Right renal cortex interstitium (tissue), 3 donors: ENCODE results near the gene GRIK4. TPM values are rescaled to one million over a fixed set of nuclear protein-coding genes. Genes with fewer than 3 reads are reported as not detected.
"Not testable (repeated sequence)": the region's sequence is repeated elsewhere in the genome, so short reads cannot be mapped to it uniquely, and the experiment has no call there.

Source experiments
- DNase-seq, 3 donors: peaks; one replicate each; pipeline ENCODE4 v3.0.0-alpha.2; 2013; ENCODE audit warnings: low read depth in 3 of 3, low spot score in 2 of 3
- polyA plus RNA-seq, 3 donors: library from polyadenylated mRNA; unstranded; fragments of 120-200 nt; gene quantifications; one replicate each; pipeline ENCODE4 v1.2.1, GENCODE V29; 2013; ENCODE audit not compliant: insufficient read length in 3 of 3

The GRIK4 gene
- polyA plus RNA-seq, 3 donors = 0.93 to 1.3 (median 1.1) TPM

DNA sequence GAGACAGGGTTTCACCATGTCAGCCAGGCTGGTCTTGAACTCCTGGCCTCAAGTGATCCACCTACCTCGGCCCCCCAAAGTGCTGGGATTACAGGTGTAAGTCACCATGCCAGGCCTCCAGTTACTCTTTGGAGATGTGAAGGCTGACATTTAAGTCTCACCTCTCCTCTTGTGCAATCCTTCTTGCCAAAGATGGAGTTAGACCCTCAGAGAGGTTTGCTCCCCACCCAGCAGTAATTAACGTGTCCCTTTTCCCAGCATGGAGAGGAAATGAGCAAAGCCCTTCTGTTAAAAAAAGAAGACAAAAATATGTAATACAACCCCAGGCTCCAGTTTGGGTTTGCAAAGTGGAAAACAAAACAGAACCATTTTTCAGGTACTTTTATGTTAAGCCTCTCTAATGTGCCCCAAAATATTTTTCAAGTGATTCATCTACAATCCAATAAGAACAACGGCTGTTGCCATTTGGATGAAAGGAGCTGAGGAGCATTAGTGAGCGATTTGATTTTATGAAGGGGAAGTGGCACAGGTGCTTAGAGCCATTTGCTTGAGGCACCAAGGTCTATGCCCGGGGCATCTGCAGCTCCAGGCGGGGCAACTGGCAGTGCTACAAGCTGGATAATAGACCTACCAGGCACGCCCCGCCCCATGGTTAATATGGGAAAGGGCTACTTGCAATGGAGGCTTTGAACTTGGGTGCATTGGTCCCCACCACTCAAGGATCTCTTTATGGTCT, 57.2 kb downstream of the GRIK4 start:
- no peak for DNase-seq

GRCh38 chr11:120569861-120570260, 58.3 kb downstream of the GRIK4 start:
- DNase-seq = no peak

- no peak for DNase-seq
These were observed 59.9 kb downstream of the GRIK4 start for GRCh38 chr11:120571476-120571875.

- no peak for DNase-seq
These were observed 62.3 kb downstream of the GRIK4 start for GRCh38 chr11:120573756-120574354.

GRCh38 chr11:120574876-120575275, 63.3 kb downstream of the GRIK4 start:
- no peak for DNase-seq

DNA sequence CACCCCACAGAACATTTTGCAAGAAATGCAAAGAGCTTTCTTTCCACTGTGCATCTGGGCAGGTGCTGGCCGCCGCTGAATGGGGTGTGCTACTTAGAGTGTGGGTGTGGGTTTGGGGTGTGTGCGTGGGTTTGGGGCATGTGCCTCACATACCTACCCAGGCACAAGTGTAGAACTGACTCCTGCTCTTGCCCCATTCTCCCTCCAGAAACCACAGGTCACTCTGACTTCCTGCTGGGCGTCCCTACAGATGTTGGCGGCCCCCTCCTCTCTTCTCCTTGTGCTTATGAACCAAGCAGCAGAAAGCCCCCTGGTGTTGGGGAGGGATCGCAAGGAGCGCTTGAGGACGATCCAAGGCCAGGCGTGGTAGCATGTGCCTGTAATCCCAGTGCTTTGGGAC, 63.9 kb downstream of the GRIK4 start:
- no peak for DNase-seq

DNA sequence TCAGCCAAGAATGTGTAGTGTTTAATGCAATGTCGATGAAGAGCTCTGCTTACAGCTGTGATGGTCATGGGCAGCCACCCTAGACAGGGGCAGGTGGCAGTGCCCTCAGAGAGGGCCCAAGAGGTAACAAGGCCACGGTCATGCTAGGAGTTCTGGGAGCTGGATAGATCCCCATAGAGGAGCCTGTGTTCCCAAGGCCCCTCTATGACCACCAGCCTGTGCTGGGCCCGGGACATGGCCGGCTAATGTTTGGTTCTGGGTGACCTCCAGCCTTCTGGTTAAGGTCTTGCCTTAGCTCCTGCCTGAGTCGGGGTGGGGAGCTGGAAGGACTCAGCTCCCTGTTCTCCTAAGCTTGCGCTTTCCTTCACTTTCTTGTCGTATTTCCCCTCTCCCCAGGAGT, 65.1 kb downstream of the GRIK4 start:
- no peak for DNase-seq

DNA sequence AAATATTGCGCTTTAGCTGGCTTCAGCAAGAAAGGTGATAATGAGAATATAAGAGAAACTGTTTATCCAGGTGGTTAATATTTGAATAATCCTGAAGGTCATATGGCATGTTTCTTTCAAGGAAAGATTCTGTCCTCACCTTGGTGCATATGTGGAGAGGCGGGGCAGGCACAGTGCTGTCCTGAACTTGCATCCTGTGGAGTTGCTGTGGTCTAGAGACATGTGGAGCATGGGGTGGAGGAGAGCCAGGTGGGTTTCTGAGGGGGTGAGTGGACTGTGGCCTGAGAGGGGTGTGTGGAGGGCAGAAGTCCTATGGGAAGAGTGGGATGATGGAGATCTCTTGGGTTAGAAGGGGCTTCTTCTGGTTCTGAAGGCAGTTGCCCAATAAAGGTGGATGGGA, 65.5 kb downstream of the GRIK4 start:
- no peak for DNase-seq

DNA sequence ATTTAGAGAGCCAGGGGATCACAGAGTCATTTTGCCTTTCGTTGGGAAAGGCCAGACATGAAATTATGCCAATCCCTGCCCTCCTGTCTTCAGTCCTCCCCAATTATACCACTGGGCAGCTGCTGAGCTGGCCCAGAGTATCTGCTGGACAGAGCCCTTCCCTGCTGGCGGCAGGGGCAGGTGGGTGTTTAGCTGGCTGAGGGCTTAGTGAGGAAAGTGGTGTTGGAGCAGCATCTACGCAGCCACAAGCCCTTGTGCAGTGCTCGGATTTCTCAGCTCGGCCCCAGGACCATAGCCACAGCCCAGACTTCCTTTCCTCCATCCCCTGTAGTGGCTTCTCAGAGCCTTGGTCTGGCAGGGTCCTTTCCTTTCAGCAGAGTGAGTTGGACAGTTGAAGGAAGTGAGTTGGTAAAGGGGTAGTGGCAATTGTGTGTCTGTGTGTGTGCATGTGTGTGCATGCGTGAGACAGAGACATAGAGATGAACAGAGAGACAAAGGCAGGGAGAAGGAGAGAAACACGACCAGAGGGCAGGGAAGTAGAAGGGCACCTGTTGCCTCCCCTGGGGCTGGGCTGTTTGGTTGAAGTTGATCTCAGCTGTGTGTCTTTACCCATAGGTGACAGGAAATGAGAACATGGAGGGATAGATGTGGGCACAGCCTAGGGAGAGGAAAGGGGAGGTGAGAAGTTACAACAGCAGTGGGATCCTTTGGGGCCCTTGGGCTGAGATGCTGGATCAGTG, 66.2 kb downstream of the GRIK4 start:
- no peak for DNase-seq

- DNase-seq = no peak
These were observed 67.1 kb downstream of the GRIK4 start for GRCh38 chr11:120578596-120579154.

DNA sequence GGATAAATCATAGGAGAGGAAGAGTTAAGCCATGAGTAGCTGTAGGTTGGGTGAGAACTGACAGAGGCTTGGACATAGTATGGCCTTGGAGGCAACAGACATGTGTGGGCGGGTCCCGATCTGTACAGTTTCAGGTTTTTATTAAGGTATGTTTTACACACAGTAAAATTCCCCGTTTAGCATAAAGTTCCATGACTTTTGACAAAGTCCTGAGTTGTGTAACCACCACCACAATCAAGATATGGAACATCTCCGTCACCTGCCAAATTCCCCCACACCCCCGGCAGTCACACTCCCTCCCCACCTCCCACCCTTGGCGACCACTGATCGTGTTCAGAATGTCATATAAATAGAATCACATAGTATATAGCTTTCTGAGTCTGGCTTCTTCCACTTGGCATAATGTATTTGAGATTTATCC, 68.1 kb downstream of the GRIK4 start:
- no peak for DNase-seq

DNA sequence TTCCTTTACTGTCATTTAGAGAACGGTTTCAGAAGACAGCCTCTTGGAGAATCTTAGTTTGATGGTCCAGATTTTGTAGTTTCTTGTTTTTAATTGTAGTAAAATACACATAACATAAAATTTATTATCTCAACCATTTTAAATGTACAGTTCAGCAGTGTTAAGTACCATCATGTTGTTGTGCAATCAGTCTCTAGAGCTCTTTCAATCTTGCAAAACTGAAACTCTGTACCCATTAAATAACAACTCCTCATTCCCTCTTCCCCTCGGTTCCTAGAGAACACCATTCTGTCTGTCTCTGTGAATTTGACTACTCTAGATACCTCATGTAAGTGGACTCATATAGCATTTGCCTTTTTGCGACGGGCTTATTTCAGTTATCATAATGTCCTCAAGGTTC, 69.8 kb downstream of the GRIK4 start:
- DNase-seq = no peak

DNA sequence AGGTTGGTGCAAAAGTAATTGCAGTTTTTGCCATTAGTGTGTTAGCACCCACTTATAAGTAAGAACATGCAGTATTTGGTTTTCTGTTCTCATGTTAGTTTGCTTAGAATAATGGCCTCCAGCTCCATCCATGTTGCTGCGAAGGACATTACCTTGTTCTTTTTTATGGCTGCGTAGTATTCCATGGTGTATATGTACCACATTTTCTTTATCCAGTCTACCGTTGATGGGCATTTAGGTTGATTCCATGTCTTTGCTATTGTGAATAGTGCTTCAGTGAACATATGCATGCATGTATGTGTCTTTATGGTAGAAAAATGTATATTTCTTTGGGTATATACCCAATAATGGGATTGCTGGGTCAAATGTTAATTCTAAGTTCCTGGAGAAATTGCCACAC, 71.0 kb downstream of the GRIK4 start:
- not testable (repeated sequence) for DNase-seq

DNA sequence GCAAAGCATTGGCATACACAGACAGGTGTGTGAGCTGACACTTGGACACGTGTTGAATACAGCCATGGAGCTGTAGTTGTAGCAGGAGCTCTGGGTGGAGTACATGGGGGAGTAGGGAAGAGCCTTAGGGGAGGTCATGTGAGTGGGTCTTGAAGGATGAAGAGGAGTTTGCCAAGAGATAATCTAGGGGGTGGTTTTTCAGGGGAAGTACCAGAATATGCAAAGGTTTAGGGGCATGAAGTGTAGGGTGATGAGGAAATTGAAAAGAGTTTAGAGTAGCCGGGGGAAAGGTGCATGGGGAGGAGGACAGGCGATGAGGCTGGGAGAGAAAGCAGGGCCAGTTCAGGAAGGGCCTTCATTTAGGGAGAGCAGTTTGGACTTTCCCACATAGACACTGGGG, 74.5 kb downstream of the GRIK4 start:
- no peak for DNase-seq

GRCh38 chr11:120586728-120587127, 75.2 kb downstream of the GRIK4 start:
- DNase-seq = no peak

DNA sequence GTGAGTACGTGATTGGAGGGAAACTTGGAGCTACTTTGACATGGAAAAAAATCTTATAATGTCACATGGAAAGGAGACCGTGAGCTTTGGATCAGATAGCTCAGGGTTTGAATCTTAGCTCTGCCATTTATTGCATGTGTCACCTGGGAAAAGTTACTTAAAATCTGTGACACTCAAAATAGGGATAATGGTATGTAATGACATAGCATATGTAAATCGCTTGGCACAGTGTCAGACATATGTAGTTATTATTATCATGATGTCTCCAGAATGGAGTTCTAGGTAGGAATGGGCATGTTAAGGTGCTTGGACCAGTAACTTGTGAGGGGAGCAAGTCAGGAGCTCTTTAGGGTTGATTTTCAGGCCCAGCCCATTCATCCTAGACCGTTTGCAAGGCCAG, 75.8 kb downstream of the GRIK4 start:
- no peak for DNase-seq

DNA sequence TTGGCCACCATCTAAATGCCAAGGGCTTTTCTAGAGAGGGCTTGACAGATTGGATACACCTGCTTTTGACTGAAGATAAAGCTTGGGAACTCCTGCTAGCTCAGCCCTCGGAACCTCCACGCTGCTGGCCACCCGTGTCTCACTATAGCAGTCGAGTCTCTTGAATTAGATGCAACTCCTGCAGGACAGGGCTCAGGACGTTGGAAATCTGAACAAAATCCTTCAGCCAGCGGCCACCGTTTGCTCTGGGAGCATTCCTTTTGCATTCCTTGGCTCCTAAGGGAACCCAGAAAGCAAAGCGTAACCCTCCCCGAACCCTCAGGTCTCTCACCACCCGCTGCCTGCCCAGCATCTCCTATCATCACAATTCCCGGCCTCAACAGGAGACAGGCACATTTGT, 77.8 kb downstream of the GRIK4 start:
- no peak for DNase-seq

DNA sequence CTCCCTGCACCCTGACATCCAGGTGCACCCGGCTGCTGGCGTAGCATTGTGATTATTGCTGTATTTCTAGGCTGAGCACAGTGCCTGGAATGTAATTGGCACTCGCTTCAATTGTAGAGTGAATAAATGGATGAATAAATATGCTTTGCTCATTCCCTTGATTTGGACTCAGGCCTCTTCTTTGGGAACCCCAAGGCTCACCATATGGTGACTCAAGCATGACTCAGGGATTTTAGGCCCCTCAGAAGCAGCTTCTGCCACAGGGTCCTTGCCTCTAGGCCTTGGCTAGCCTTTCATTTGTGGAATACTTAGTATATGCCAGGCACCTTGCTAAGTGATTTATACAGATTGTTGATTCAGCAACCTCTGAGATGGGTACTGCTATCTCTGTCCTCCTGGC, 78.9 kb downstream of the GRIK4 start:
- DNase-seq = no peak

- DNase-seq = no peak
These were observed 83.2 kb downstream of the GRIK4 start for GRCh38 chr11:120594746-120595145.

DNA sequence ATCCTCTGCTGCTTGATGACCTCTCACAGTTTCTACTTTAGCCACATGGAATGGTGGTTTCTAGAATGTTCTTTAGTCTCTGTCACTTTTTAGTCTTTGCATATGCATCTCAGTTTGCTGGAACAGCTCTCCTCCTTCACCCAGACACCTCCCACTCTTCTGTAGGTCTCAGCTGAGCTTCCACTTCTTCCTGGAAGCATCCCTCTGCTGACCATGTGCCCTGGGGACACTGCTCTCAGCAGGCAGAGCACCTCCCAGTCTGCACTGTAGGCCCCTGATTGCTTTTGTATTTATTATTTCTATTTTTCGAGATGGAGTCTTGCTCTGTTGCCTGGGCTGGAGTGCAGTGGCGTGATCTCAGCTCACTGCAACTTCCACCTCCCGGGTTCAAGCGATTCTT, 84.0 kb downstream of the GRIK4 start:
- no peak for DNase-seq
